Left lobe of liver (tissue), 2 donors: ENCODE data around the gene NRROS. TPM values are rescaled to one million over a fixed set of nuclear protein-coding genes. Genes with fewer than 3 reads are reported as not detected.

Experiments
- ATAC-seq: fragments of 200-7000 bp; cut with Tn5 transposase; one replicate; pipeline ENCODE4 v1.9.1; 2020; ENCODE audit warnings: mild to moderate bottlenecking, moderate library complexity
- DNase-seq: peaks from one replicate; pipeline ENCODE4 v3.0.0-alpha.2; 2020; ENCODE audit warnings: low spot score
- total RNA-seq: library from RNA; stranded (reverse); gene quantifications from one replicate; pipeline ENCODE4 v1.2.1, GENCODE V29; 2021
- donor health status: DM: no; HTN: no; CAD: no; lungs with moderate emphysema.
- donor health status: DM: no; HTN: yes; CAD: no.

NRROS gene
- total RNA-seq, 1 donor from 2014 or later = 1.7 TPM

GRCh38 chr3:196645897-196646665 lies 6.6 kb downstream of the NRROS start:
- no peak for DNase-seq
- ATAC-seq = no peak

DNA sequence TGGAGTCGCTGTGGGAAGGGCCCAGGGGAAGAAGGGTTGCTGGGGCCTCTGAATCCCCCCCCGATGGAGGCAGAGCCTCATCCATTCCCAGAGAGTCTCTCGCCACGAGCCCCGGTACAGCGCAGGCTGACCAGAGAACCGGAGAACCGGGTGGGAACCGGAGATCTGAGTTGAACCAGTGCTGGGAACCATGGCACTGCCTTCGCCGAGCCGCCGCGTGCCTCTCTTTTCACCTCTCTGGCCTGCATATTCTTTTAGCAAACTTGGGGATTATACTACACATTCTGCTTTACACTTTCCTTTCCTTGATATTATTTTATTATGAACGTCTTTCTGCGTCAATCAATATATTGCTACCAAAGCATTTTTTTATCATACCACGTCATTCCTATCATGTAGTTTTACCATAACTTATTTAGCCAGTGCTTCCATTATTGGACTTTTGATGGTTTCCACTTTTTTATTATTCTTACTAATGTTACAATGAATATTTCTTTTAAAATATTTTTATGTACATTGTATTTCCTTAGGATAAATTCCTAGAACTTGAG lies 7.2 kb downstream of the NRROS start:
- ATAC-seq = no peak
- DNase-seq = no peak

DNA sequence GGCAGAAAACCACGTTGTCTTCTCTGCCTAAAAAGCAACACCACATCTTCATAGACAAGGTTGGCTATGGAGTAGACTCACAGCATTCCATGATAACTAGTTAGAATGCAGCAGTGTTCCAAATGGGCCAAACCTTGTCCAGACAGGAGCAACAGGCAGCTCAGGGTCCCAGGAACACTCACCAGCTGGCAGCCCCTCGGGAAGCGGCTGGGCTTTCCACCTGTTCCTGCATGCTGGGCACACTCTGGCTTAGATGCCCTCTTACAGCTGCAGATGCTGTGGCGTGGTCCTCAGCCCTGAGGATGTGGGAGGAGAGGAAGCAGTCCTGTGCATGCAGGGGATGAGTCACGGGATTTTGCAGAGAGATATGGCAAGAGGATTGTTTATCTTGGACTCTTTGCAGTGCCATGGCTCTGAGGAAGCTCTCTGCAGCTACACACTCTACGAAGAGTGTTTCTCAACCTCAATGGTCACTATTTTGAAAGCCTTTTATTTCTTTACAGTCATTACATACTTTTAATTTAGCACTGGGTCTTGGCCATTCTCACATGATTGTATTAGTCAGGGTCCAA lies 11.3 kb downstream of the NRROS start:
- peak; percentile 94 for ATAC-seq

GRCh38 chr3:196651819-196652218 lies 12.3 kb downstream of the NRROS start:
- no peak for DNase-seq
- ATAC-seq = no peak

More for the DNA sequence above, 11.3 kb downstream of the NRROS start:
- DNase-seq = no peak

- DNase-seq = no peak
- no peak for ATAC-seq
Observed at GRCh38 chr3:196652961-196653795, 13.7 kb downstream of the NRROS start.

GRCh38 chr3:196654006-196654734 lies 14.7 kb downstream of the NRROS start:
- ATAC-seq (no peak), DNase-seq (no peak)

GRCh38 chr3:196654735-196655090 lies 15.2 kb downstream of the NRROS start:
- DNase-seq = no peak
- ATAC-seq = no peak

GRCh38 chr3:196655496-196655895 lies 16.0 kb downstream of the NRROS start:
- no peak for DNase-seq
- ATAC-seq = no peak

DNA sequence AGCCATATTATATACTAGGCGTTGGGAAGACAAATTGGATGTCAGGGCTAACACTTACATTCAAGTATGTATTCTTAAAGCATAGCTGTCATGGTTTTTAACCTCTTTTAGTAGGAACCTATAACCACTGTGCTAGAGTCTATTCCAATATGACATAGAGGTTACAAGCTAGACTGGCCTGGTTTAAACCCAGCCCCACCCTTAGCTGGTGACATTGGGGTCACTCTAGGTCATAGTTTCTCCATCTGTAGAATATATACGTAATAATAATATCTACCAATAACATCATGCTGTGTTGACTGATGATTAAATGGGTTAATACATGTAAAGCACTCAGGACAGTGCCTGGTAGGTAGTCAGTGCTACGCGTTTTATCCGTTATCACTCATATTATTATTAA lies 16.7 kb downstream of the NRROS start:
- ATAC-seq (no peak), DNase-seq (no peak)

DNA sequence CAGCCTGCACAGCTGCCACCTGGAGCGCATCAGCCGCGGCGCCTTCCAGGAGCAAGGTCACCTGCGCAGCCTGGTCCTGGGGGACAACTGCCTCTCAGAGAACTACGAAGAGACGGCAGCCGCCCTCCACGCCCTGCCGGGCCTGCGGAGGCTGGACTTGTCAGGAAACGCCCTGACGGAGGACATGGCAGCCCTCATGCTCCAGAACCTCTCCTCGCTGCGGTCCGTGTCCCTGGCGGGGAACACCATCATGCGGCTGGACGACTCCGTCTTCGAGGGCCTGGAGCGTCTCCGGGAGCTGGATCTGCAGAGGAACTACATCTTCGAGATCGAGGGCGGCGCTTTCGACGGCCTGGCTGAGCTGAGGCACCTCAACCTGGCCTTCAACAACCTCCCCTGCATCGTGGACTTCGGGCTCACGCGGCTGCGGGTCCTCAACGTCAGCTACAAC lies 20.4 kb downstream of the NRROS start:
- ATAC-seq = no peak
- DNase-seq = no peak

DNA sequence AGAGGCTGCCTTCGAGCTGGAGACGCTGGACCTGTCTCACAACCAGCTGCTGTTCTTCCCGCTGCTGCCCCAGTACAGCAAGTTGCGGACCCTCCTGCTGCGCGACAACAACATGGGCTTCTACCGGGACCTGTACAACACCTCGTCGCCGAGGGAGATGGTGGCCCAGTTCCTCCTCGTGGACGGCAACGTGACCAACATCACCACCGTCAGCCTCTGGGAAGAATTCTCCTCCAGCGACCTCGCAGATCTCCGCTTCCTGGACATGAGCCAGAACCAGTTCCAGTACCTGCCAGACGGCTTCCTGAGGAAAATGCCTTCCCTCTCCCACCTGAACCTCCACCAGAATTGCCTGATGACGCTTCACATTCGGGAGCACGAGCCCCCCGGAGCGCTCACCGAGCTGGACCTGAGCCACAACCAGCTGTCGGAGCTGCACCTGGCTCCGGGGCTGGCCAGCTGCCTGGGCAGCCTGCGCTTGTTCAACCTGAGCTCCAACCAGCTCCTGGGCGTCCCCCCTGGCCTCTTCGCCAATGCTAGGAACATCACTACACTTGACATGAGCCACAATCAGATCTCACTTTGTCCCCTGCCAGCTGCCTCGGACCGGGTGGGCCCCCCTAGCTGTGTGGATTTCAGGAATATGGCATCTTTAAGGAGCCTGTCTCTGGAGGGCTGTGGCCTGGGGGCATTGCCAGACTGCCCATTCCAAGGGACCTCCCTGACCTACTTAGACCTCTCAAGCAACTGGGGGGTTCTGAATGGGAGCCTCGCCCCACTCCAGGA lies 21.1 kb downstream of the NRROS start:
- ATAC-seq (no peak), DNase-seq (no peak)

DNA sequence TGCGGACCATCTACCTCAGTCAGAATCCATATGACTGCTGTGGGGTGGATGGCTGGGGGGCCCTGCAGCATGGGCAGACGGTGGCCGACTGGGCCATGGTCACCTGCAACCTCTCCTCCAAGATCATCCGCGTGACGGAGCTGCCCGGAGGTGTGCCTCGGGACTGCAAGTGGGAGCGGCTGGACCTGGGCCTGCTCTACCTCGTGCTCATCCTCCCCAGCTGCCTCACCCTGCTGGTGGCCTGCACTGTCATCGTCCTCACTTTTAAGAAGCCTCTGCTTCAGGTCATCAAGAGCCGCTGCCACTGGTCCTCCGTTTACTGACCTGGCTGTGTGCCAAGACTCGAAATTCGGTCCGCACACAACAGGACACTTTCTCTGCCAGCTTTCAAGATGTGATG lies 21.9 kb downstream of the NRROS start:
- ATAC-seq (no peak), DNase-seq (no peak)

- no peak for DNase-seq
- no peak for ATAC-seq
Observed at GRCh38 chr3:196662033-196662432, 22.5 kb downstream of the NRROS start.

GRCh38 chr3:196662711-196663571 lies 23.4 kb downstream of the NRROS start:
- DNase-seq (no peak), ATAC-seq (no peak)

- ATAC-seq (no peak), DNase-seq (no peak)
Observed at GRCh38 chr3:196666001-196666867, 26.7 kb downstream of the NRROS start.

DNA sequence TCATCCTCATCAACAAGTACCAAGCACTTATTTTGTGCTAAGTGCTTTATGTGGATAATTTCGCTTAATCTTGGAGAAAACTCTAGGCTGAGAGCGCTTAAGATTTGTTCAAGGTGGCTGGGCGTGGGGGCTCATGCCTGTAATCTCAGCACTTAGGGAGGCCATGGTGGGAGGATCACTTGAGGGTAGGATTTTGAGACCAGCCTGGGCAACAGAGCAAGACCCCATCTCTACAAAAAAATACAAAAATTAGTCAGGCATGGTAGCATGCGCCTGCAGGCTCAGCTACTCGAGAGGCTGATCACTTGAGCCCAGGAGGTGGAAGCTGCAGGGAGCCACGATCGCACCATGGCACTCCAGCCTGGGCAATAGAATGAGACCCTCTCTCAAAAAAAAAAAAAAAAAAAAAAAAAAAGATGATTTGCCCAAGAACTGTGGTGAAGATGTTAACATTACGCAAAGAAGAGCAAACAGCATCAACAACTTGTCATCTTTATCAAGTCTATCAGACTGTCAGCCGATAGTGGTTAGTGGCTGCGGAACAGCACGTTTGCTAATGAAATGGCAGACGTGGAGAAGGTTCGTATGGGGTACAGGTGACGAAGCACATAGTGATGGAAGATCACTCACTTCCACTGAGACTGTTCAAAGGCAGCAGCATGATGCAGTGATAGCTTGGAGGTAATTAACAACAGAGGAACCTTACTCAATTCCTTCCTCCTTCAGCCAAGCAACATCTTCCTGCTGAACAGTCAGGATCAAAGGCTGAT lies 27.7 kb downstream of the NRROS start:
- DNase-seq (no peak), ATAC-seq (no peak)

DNA sequence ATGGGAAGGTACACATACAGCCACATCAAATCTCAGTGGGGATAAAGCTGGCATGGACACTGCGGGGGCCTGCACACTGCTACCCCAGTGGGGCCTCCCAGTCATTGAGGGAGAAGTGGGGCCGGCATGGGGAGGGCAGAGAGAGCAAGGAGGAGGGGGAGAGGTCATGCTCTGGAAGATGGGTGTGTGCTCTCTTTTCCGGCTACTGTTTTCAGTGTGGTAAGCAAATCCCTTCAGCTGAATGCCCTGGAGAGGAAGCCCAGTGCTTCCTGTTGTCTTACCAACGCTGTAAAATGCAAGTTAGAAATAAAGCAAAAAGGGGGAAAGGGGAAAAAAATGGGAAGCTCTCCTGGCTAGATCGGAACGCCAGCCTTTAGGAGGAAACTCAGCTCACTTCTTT lies 30.8 kb downstream of the NRROS start:
- ATAC-seq = peak; percentile 62
- DNase-seq = no peak
